Measurements from ENCODE around the gene SSH3.

DNA sequence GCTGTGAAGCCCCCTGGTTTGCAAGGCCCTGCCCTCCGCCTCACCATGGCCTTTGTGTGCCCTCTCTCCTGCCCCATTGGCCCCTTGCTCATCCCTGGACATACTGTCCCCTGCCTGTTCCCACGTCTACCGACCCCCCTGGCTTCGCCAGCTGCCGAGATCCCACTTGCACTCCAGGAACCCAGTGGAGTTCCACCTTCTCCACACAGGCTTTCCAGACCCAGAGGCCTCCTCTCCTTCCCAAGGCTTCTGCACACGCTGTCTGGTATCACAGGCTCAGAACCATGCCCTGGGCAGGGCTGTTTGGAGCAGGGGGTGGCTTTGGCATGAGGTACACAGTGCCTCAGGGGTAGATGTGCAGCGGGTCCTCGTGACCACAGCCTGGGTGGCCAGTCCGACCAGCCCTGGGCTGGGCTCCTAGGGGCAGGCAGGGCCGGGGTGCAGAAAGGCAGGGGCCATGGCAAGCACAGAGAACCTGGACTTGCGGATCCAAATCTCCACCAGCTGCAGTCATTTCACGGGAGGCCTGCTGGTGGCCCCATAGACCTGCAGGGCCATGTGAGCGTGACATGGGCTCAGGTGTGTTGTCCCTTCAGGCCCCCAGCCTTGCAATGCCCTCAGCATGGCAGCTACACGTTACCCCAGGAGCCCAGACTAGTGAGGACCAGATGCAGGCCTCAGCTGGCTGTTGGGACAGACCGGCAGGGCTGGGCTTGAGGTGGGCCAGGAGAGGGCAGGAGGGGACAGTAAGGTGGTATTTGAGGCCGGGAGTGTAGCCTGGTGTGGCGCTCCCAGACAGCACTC, 27.5 kb upstream of the SSH3 start:
- no peak for TF ChIP-seq POLR2A (IDR thresholded peaks at IDR 0.05)
- TF ChIP-seq POLR2AphosphoS5 (IDR thresholded peaks at IDR 0.05), result no peak
- TF ChIP-seq, protein P1, sequence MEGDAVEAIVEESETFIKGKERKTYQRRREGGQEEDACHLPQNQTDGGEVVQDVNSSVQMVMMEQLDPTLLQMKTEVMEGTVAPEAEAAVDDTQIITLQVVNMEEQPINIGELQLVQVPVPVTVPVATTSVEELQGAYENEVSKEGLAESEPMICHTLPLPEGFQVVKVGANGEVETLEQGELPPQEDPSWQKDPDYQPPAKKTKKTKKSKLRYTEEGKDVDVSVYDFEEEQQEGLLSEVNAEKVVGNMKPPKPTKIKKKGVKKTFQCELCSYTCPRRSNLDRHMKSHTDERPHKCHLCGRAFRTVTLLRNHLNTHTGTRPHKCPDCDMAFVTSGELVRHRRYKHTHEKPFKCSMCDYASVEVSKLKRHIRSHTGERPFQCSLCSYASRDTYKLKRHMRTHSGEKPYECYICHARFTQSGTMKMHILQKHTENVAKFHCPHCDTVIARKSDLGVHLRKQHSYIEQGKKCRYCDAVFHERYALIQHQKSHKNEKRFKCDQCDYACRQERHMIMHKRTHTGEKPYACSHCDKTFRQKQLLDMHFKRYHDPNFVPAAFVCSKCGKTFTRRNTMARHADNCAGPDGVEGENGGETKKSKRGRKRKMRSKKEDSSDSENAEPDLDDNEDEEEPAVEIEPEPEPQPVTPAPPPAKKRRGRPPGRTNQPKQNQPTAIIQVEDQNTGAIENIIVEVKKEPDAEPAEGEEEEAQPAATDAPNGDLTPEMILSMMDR (IDR thresholded peaks at IDR 0.05), result no peak

All from prostate gland (tissue), 2 donors.